H9 (cell line): ENCODE measurements around the gene METTL14. TPM values are rescaled to one million over a fixed set of nuclear protein-coding genes. Genes with fewer than 3 reads are reported as not detected.

Source experiments
- DNase-seq: peaks from one replicate; pipeline ENCODE4 v3.0.0-alpha.2; 2017
- H2AFZ ChIP-seq: one replicate; pipeline ENCODE4 v1.6.1; 2013; ENCODE audit warnings: mild to moderate bottlenecking, low read length, control low read depth, moderate library complexity
- H2AK5ac ChIP-seq: 2 replicates; pipeline ENCODE4 v1.6.1; 2013; ENCODE audit warnings: low read length, control low read depth, mixed read lengths; ENCODE audit not compliant: insufficient read length
- H2BK120ac ChIP-seq: one replicate; pipeline ENCODE4 v1.6.1; 2013; ENCODE audit warnings: low read depth, mild to moderate bottlenecking, low read length, control low read depth, inconsistent platforms; ENCODE audit not compliant: poor library complexity, severe bottlenecking
- H2BK12ac ChIP-seq: 2 replicates; pipeline ENCODE4 v1.6.1; 2013; ENCODE audit warnings: low read length, control low read depth, mixed read lengths, low read depth; ENCODE audit not compliant: insufficient read length
- H2BK15ac ChIP-seq: 2 replicates; pipeline ENCODE4 v1.6.1; 2013; ENCODE audit warnings: low read depth, low read length, control low read depth
- H2BK20ac ChIP-seq: one replicate; pipeline ENCODE4 v1.6.1; 2013; ENCODE audit warnings: low read depth, mild to moderate bottlenecking, low read length, control low read depth, inconsistent platforms; ENCODE audit not compliant: poor library complexity, severe bottlenecking
- H2BK5ac ChIP-seq: 2 replicates; pipeline ENCODE4 v1.6.1; 2013; ENCODE audit warnings: low read length, control low read depth, mixed read lengths; ENCODE audit not compliant: insufficient read length
- H3K14ac ChIP-seq: 2 replicates; pipeline ENCODE4 v1.6.1; 2013; ENCODE audit warnings: low read length, control low read depth; ENCODE audit not compliant: insufficient read depth
- H3K18ac ChIP-seq: 2 replicates; pipeline ENCODE4 v1.6.1; 2013; ENCODE audit warnings: low read depth, mild to moderate bottlenecking, mixed read lengths, low read length, control low read depth; ENCODE audit not compliant: insufficient read length
- H3K23ac ChIP-seq: 2 replicates; pipeline ENCODE4 v1.6.1; 2013; ENCODE audit warnings: low read length, control low read depth, mixed read lengths, low read depth; ENCODE audit not compliant: insufficient read length
- H3K23me2 ChIP-seq: 2 replicates; pipeline ENCODE4 v1.6.1; 2013; ENCODE audit warnings: low read depth, mild to moderate bottlenecking, mixed read lengths, low read length, control low read depth; ENCODE audit not compliant: insufficient read length, poor library complexity, severe bottlenecking
- H3K27ac ChIP-seq: 2 replicates; pipeline ENCODE4 v1.5.1; 2013; ENCODE audit warnings: low read length, control low read depth, mixed read lengths, low read depth; ENCODE audit not compliant: insufficient read length
- H3K27me3 ChIP-seq: 2 replicates; pipeline ENCODE4 v1.6.1; 2013; ENCODE audit warnings: low read length, control low read depth, inconsistent platforms; ENCODE audit not compliant: insufficient read depth
- H3K4ac ChIP-seq: 2 replicates; pipeline ENCODE4 v1.6.1; 2013; ENCODE audit warnings: low read depth, mild to moderate bottlenecking, control low read depth, inconsistent platforms, low read length, moderate library complexity
- H3K4me1 ChIP-seq: 2 replicates; pipeline ENCODE4 v1.6.1; 2013; ENCODE audit warnings: low read length, control low read depth, inconsistent platforms; ENCODE audit not compliant: insufficient read depth
- H3K4me2 ChIP-seq: 2 replicates; pipeline ENCODE4 v1.6.1; 2013; ENCODE audit warnings: low read length, control low read depth, mixed read lengths; ENCODE audit not compliant: insufficient read length, insufficient read depth
- H3K56ac ChIP-seq: 2 replicates; pipeline ENCODE4 v1.6.1; 2013; ENCODE audit warnings: low read depth, mild to moderate bottlenecking, mixed read lengths, low read length, control low read depth; ENCODE audit not compliant: insufficient read length
- H3K79me1 ChIP-seq: 2 replicates; pipeline ENCODE4 v1.6.1; 2013; ENCODE audit warnings: low read depth, mild to moderate bottlenecking, moderate library complexity, low read length, control low read depth, inconsistent platforms; ENCODE audit not compliant: insufficient read depth, poor library complexity, severe bottlenecking
- H3K79me2 ChIP-seq: 2 replicates; pipeline ENCODE4 v1.6.1; 2013; ENCODE audit warnings: low read length, control low read depth, inconsistent platforms; ENCODE audit not compliant: insufficient read depth
- H3K9ac ChIP-seq: 2 replicates; pipeline ENCODE4 v1.6.1; 2013; ENCODE audit warnings: low read length, control low read depth, mixed read lengths; ENCODE audit not compliant: insufficient read length; ENCODE audit errors: extremely low read depth
- H3K9me3 ChIP-seq: one replicate; pipeline ENCODE4 v1.6.1; 2013; ENCODE audit warnings: low read depth, low read length, inconsistent platforms; ENCODE audit not compliant: control insufficient read depth
- H3T11ph ChIP-seq: one replicate; pipeline ENCODE4 v1.6.1; 2013; ENCODE audit warnings: mild to moderate bottlenecking, low read length, control low read depth, inconsistent platforms
- H4K20me1 ChIP-seq: one replicate; pipeline ENCODE4 v1.6.1; 2013; ENCODE audit not compliant: control insufficient read depth, insufficient read length, insufficient read depth
- H4K5ac ChIP-seq: 2 replicates; pipeline ENCODE4 v1.6.1; 2013; ENCODE audit warnings: low read depth, mild to moderate bottlenecking, mixed read lengths, low read length, control low read depth; ENCODE audit not compliant: insufficient read length
- H4K8ac ChIP-seq: replicated peaks from 2 replicates; pipeline ENCODE4 v1.6.1; 2013; ENCODE audit warnings: low read length, control low read depth, mixed read lengths, low read depth; ENCODE audit not compliant: insufficient read length
- H4K91ac ChIP-seq: 2 replicates; pipeline ENCODE4 v1.6.1; 2013; ENCODE audit warnings: low read depth, mild to moderate bottlenecking, moderate library complexity, mixed read lengths, low read length, control low read depth; ENCODE audit not compliant: insufficient read length
- H3K27ac Mint-ChIP-seq, 3 experiments: 2 replicates in 2 of 3; 3 replicates in 1 of 3; pipeline ENCODE4 v1.8.0; 2020 to 2021; ENCODE audit warnings: mixed read lengths in 3 of 3, mild to moderate bottlenecking in 1 of 3, moderate library complexity in 1 of 3
- H3K27me3 Mint-ChIP-seq: 2 replicates; pipeline ENCODE4 v1.8.0; 2021; ENCODE audit warnings: low read depth, mild to moderate bottlenecking, moderate library complexity, mixed read lengths
- H3K36me3 Mint-ChIP-seq, 3 experiments: 2 replicates in 2 of 3; 3 replicates in 1 of 3; pipeline ENCODE4 v1.8.0; 2020 to 2021; ENCODE audit warnings: low read depth in 3 of 3, mixed read lengths in 3 of 3; ENCODE audit not compliant: insufficient read depth in 1 of 3
- H3K4me1 Mint-ChIP-seq, 2 experiments: 2 replicates each; pipeline ENCODE4 v1.8.0; 2020; ENCODE audit warnings: mixed read lengths in 2 of 2
- H3K4me3 Mint-ChIP-seq, 2 experiments: 2 replicates in 1 of 2; 3 replicates in 1 of 2; pipeline ENCODE4 v1.8.0; 2020 to 2021; ENCODE audit warnings: mild to moderate bottlenecking in 2 of 2, mixed read lengths in 2 of 2, moderate library complexity in 1 of 2
- H3K9me3 Mint-ChIP-seq, 2 experiments: 2 replicates in 1 of 2; 3 replicates in 1 of 2; pipeline ENCODE4 v1.8.0; 2020; ENCODE audit warnings: mild to moderate bottlenecking in 2 of 2, mixed read lengths in 2 of 2, moderate library complexity in 1 of 2
- CTCF ChIP-seq: fragments of 200-600 bp; sonication (generic); conservative IDR thresholded peaks from 3 replicates; pipeline ENCODE4 v1.8.0; 2021; ENCODE audit warnings: antibody characterized with exemption, mild to moderate bottlenecking
- WGBS: extraction: QIAGEN DNeasy Blood & Tissue Kit; methylation state at CpG from one replicate; pipeline ENCODE4 v1.1.7; 2013; ENCODE audit warnings: missing lambda C conversion rate, low lambda C conversion rate, mixed read lengths; ENCODE audit not compliant: insufficient read length; ENCODE audit errors: extremely low coverage; 5-methylcytosine and 5-hydroxymethylcytosine counted together
- total RNA-seq: library from RNA; stranded (reverse); gene quantifications from 2 replicates; pipeline ENCODE4 v1.2.1, GENCODE V29; 2021

The METTL14 gene
- total RNA-seq, 1 experiment from 2014 or later: 53.3 TPM

- no peaks in the 10 kb centered on the region for H3K27me3 ChIP-seq
- Mint-ChIP-seq H3K4me3 (no peak overlapping the region), H3K36me3 (no peaks in the 10 kb centered on the region), H3K27me3 (no peaks in the 10 kb centered on the region; the same call in 1 of the 2 replicates), H3K27ac (no peak overlapping the region), H3K9me3 (no peaks in the 10 kb centered on the region), H3K4me1 (peaks cover 8 to 9% of the 10 kb centered on the region in 2 experiments)
- TF ChIP-seq CTCF: no peak
- no peak overlapping the region for H2BK20ac ChIP-seq
- no peak overlapping the region for H3K23ac ChIP-seq
- no peak overlapping the region for H3K4ac ChIP-seq
- WGBS: no CpG with 5 or more reads among the region's 1 CpG
- H2BK12ac ChIP-seq: no peak overlapping the region
- H3K4me2 ChIP-seq: no peak overlapping the region
- H2BK5ac ChIP-seq: no peak overlapping the region
- no peak overlapping the region for H2BK15ac ChIP-seq
- H3K4me1 ChIP-seq: no peaks in the 10 kb centered on the region
- H3K56ac ChIP-seq: no peak overlapping the region
- peak; percentile 33 for DNase-seq
- H4K8ac ChIP-seq: no peak overlapping the region
- no peaks in the 10 kb centered on the region for H3K23me2 ChIP-seq
- H3K27ac ChIP-seq: no peak overlapping the region
- no peak overlapping the region for H2AK5ac ChIP-seq
- H4K5ac ChIP-seq: no peak overlapping the region
- no peak overlapping the region for H3T11ph ChIP-seq
- no peaks in the 10 kb centered on the region for H3K79me1 ChIP-seq
- no peak overlapping the region for H4K91ac ChIP-seq
- no peak overlapping the region for H3K14ac ChIP-seq
- no peaks in the 10 kb centered on the region; the same call in 1 of the 2 replicates for H3K79me2 ChIP-seq
- H4K20me1 ChIP-seq: no peaks in the 10 kb centered on the region
- no peak overlapping the region for H3K18ac ChIP-seq
- no peak overlapping the region for H2AFZ ChIP-seq
- H3K9ac ChIP-seq: no peak overlapping the region
- no peaks in the 10 kb centered on the region for H3K9me3 ChIP-seq
- no peak overlapping the region for H2BK120ac ChIP-seq
Observed at GRCh38 chr4:118680808-118681207, 4.4 kb upstream of the METTL14 start.
